NB4 (cell line): ENCODE measurements around the gene YIPF2.

Experiments used
- MYC ChIP-seq: IDR thresholded peaks from 2 replicates; pipeline ENCODE4 v1.6.1; 2011; ENCODE audit warnings: low read depth, low read length
- POLR2A ChIP-seq: IDR thresholded peaks from 2 replicates; pipeline ENCODE4 v1.6.1; 2011; ENCODE audit warnings: mild to moderate bottlenecking; ENCODE audit not compliant: insufficient read length; ENCODE audit errors: extremely low read depth
- TF ChIP-seq, protein P1 (sequence below): IDR thresholded peaks from one replicate; pipeline ENCODE4 v1.5.1; 2012; ENCODE audit warnings: low read depth, low read length
- TF ChIP-seq, protein P2 (sequence below): IDR thresholded peaks from 2 replicates; pipeline ENCODE4 v1.6.1; 2011; ENCODE audit warnings: low read depth, low read length

DNA sequence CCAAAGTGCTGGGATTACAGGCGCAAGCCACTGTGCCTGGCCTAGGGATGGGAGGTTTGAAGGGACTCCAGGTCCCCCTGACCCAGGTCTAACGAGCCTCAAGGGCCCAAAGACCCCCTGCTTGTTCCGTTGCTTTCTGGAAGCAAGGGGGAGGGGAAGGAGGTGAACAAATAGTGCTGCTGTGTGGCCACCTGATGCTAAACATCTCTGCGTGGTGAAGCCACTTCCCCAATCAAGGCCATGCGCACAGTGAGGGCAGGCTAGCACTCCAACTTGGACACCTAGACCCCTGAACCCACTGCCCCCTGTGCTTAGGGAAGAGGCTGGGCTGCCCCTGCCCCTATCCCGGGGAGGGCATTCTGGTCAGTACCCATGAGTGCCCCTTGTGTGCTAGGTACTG is 33.1 kb downstream of the YIPF2 start:
- TF ChIP-seq, protein P1, sequence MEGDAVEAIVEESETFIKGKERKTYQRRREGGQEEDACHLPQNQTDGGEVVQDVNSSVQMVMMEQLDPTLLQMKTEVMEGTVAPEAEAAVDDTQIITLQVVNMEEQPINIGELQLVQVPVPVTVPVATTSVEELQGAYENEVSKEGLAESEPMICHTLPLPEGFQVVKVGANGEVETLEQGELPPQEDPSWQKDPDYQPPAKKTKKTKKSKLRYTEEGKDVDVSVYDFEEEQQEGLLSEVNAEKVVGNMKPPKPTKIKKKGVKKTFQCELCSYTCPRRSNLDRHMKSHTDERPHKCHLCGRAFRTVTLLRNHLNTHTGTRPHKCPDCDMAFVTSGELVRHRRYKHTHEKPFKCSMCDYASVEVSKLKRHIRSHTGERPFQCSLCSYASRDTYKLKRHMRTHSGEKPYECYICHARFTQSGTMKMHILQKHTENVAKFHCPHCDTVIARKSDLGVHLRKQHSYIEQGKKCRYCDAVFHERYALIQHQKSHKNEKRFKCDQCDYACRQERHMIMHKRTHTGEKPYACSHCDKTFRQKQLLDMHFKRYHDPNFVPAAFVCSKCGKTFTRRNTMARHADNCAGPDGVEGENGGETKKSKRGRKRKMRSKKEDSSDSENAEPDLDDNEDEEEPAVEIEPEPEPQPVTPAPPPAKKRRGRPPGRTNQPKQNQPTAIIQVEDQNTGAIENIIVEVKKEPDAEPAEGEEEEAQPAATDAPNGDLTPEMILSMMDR = no peak
- TF ChIP-seq POLR2A (no peak), MYC (no peak)
- TF ChIP-seq, protein P2, sequence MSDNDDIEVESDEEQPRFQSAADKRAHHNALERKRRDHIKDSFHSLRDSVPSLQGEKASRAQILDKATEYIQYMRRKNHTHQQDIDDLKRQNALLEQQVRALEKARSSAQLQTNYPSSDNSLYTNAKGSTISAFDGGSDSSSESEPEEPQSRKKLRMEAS = no peak
